HG02642 (cell line): ENCODE measurements around the gene CCNL1.
A peak's percentile ranks its signal among the peaks of the same experiment; 100 is the strongest.
"Not testable (repeated sequence)": the region's sequence is repeated elsewhere in the genome, so short reads cannot be mapped to it uniquely, and the experiment has no call there.

Source experiments
- ATAC-seq: cut with Tn5 transposase; IDR thresholded peaks from one replicate; pipeline ENCODE4 v1.9.1; 2021; ENCODE audit warnings: mild to moderate bottlenecking; ENCODE audit not compliant: unreplicated experiment, poor library complexity

CCNL1 gene

GRCh38 chr3:157159762-157160657 lies at the start of gene CCNL1:
Gene CCNL1, minus strand, starts transcription at chr3:157160147. Its CDS starts 53 bp downstream, at chr3:157160094.
- ATAC-seq, result peak; percentile 84

- no peak for ATAC-seq
These were observed 44.9 kb upstream of the CCNL1 start for GRCh38 chr3:157204880-157205279.

GRCh38 chr3:157204431-157204830 lies 44.5 kb upstream of the CCNL1 start:
- no peak for ATAC-seq

GRCh38 chr3:157201648-157202278 lies 41.8 kb upstream of the CCNL1 start:
- peak; percentile 70 for ATAC-seq

- ATAC-seq, result no peak
These were observed 39.9 kb upstream of the CCNL1 start for GRCh38 chr3:157199841-157200240.

GRCh38 chr3:157195965-157196364 lies 36.0 kb upstream of the CCNL1 start:
- no peak for ATAC-seq

- ATAC-seq, result not testable (repeated sequence)
These were observed 31.2 kb upstream of the CCNL1 start for GRCh38 chr3:157191149-157191548.

GRCh38 chr3:157190380-157190872 lies 30.5 kb upstream of the CCNL1 start:
- no peak for ATAC-seq

- no peak for ATAC-seq
These were observed 28.4 kb upstream of the CCNL1 start for GRCh38 chr3:157188391-157188790.

- no peak for ATAC-seq
These were observed 22.9 kb upstream of the CCNL1 start for GRCh38 chr3:157182879-157183278.

- no peak for ATAC-seq
These were observed 20.3 kb upstream of the CCNL1 start for GRCh38 chr3:157180262-157180661.

- ATAC-seq, result no peak
These were observed 19.4 kb upstream of the CCNL1 start for GRCh38 chr3:157179365-157179803.

- ATAC-seq, result not testable (repeated sequence)
These were observed 18.8 kb upstream of the CCNL1 start for GRCh38 chr3:157178503-157179364.

- not testable (repeated sequence) for ATAC-seq
These were observed 18.0 kb upstream of the CCNL1 start for GRCh38 chr3:157177801-157178453.

- no peak for ATAC-seq
These were observed 17.0 kb upstream of the CCNL1 start for GRCh38 chr3:157176934-157177333.

- no peak for ATAC-seq
These were observed 16.0 kb upstream of the CCNL1 start for GRCh38 chr3:157175691-157176507.

GRCh38 chr3:157174649-157175498 lies 14.9 kb upstream of the CCNL1 start:
- ATAC-seq, result peak; percentile 95

GRCh38 chr3:157174290-157174648 lies 14.3 kb upstream of the CCNL1 start:
- ATAC-seq, result no peak
